ENCODE results near the gene VSTM4.

VSTM4 gene

GRCh38 chr10:49115015-49115795 lies at the start of gene VSTM4:
VSTM4 (minus strand) TSS chr10:49115522; CDS start chr10:49115485, 37 bp downstream.
- DNase-seq, result peak; percentile 28 to 60

- peak in 1 of 2 donors; percentile 9 for DNase-seq
Observed at GRCh38 chr10:49164559-49165188, 49.4 kb upstream of the VSTM4 start.

DNA sequence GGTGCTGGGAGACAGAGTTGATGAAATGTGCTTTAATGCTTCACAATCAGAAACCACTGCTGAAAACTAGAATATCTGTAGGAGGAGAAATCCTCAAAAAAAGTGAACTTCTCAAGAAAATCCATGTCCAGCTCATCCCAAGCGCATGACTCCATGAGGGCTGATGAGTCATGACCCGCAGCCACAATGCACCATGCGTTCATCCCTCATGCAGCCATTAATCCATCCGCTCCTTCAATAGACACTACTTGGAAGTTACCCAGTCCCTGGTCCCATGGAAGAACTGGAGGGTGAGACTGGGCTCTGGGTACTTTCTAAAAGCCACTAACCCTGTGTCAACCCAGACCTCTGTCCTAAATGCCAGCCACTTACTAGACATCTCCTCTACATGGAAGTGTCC lies 48.4 kb upstream of the VSTM4 start:
- no peak for DNase-seq

- DNase-seq, result no peak
Observed at GRCh38 chr10:49162761-49163310, 47.5 kb upstream of the VSTM4 start.

GRCh38 chr10:49162063-49162462 lies 46.7 kb upstream of the VSTM4 start:
- no peak for DNase-seq

DNA sequence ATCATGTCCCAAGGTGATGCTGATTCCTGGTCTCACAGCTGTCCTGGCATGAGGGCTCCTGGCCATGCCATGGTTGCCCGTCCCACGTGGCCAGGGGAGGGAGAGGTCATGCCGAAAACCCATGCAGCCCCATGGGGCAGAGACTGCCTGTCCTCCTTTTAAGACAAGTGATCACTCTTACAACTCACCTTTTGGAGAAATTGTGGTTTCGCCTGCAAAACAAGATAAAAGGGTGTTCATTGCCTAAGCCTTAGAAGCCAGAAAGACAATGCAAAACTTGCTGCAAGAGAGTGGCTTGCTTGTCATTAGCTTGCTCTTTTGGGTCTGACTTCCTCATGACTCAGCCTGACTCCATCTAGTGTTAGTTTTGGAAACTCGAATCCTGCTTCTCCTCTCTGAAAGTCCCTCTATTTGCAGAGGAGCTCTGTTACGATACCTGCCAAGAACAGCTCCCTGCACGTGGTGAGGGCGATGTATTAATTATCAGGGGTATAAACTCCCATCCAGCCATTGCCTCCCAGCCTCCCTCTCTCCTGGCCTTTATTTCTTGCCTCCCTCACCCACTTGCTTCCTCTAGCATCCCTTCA lies 46.2 kb upstream of the VSTM4 start:
- peak in 1 of 2 donors; percentile 5 for DNase-seq

GRCh38 chr10:49160814-49161213 lies 45.5 kb upstream of the VSTM4 start:
- no peak for DNase-seq

- no peak for DNase-seq
Observed at GRCh38 chr10:49160110-49160509, 44.8 kb upstream of the VSTM4 start.

- DNase-seq, result no peak
Observed at GRCh38 chr10:49158915-49159314, 43.6 kb upstream of the VSTM4 start.

- no peak for DNase-seq
Observed at GRCh38 chr10:49158404-49158803, 43.1 kb upstream of the VSTM4 start.

DNA sequence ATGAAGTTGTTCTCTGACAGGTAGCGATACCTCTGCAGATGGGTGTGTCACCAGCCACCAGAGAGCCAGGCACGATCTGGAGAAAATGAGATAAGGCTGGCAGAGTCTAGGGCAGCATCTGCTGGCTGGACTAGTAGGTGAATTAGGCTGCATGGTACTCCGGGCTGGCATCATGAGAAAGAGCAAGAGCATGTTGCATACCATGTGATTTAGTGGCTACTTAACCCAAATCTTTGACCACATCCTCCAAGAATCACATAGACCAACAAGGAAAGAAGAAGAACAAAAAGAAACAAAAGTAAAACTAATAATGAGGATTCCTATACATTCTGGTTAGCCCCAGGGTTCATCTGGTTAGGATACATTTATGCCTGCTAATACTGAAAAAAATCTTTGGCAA lies 41.9 kb upstream of the VSTM4 start:
- no peak for DNase-seq

DNA sequence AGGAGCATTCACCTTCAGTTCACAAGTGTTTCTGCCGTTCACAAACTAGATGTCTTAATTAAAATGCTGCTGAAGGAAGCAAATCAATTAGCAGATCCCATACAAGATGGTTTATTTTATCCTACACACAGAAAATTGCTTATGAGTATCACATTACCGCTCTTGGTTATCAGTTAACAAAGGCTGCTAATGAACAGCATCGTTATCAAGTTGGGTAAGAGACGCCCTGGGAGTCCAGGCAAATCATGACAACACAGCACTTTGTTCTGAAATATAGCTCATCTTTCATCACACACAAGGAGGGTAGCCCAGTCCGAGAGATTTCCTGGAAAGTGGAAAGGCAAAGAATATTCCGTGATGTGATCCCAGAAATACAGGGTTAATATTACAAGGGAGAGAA lies 39.3 kb upstream of the VSTM4 start:
- DNase-seq, result no peak

DNA sequence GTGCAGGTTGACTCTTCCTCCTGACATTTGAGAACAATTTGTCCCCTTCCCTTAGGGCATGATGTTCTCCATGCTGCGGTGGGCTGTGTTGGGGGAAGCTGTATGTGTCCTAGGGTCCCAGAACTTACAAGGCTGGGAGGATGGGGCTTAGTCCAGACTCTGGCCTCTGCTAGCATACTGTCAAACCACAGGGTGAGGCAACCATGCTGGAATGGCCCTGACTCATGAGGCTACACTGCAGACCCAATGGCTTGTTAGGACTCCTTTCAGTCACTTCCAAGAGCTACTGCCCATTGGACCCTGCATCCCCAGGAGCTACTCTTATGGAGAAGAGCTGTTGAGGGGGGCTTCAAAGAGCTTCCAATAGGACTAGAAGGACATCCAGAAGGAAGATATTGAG lies 38.6 kb upstream of the VSTM4 start:
- DNase-seq, result no peak

DNA sequence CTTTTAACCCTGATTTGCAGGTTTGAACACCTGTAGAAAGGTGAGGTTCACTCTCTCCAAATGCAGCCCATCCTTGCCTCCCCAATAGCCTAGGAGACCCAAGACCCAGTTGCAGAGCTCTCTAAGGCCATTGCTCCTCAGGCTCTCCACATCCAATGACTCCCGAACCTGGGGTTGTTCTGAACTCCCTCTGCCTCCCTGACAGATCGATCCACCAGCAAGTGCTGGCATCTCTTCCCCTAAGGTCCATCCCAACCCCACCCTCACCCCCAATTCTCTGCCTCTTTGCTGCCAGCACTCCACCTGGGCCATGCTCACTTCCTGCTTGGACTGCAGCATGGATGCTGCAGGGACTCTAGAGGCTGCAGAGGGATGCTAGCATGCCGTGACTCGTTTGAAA lies 37.8 kb upstream of the VSTM4 start:
- no peak for DNase-seq

DNA sequence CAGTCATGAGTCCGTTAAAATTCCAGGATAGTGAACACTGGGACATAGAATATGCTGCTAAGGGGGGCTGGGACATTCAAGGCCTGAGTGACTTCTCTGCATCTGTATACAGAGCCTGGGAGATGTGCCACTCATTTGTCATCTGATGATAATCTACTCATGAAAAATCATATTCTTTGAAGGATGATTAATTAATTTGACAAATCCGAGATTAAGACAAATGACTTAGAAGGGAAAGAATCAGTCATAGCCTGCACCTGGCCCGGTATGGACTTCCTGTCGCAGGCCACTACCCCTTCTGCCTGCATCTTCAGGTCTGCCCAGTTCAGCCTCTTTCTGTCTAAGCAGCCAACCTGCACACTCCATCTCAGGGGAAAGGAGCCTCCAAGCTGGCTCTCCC lies 37.3 kb upstream of the VSTM4 start:
- no peak for DNase-seq

DNA sequence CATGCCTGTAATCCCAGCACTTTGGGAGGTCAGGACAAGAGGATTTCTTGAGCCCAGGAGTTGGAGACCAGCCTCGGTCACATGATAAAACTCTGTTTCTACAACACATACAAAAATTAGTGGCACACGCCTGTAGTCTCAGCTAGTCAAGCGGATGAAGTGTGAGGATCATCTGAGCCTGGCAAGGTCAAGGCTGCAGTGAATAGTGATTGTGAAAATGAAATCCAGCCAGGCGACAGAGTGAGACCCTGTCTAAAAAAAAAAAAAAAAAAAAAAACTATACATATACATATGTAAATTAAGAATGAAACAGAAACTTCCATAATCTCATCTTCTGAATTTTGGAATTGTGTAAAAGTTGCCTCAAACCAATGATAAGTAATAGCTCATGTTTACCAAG lies 36.7 kb upstream of the VSTM4 start:
- no peak for DNase-seq

- no peak for DNase-seq
Observed at GRCh38 chr10:49151481-49151880, 36.2 kb upstream of the VSTM4 start.

GRCh38 chr10:49151025-49151445 lies 35.7 kb upstream of the VSTM4 start:
- DNase-seq, result no peak

DNA sequence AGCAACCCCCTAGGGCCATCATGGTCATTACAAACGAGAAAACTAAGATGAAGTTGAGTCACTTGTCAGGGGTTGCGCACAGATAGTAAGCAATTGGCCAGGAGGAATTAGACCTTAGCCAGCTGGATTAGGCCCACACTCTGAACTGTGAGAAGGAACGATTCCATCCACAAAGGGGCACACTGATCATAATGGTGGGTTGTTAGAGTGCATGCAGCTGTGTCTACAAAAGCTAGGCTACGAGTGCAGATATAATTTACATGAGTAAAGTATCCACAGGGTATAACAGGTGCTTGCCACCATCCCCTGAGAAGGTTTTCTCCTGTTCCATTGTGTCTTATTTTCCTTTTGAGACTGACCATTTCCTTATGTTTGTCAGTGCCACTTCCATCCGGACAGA lies 35.1 kb upstream of the VSTM4 start:
- DNase-seq, result no peak

- no peak for DNase-seq
Observed at GRCh38 chr10:49149881-49150280, 34.6 kb upstream of the VSTM4 start.

DNA sequence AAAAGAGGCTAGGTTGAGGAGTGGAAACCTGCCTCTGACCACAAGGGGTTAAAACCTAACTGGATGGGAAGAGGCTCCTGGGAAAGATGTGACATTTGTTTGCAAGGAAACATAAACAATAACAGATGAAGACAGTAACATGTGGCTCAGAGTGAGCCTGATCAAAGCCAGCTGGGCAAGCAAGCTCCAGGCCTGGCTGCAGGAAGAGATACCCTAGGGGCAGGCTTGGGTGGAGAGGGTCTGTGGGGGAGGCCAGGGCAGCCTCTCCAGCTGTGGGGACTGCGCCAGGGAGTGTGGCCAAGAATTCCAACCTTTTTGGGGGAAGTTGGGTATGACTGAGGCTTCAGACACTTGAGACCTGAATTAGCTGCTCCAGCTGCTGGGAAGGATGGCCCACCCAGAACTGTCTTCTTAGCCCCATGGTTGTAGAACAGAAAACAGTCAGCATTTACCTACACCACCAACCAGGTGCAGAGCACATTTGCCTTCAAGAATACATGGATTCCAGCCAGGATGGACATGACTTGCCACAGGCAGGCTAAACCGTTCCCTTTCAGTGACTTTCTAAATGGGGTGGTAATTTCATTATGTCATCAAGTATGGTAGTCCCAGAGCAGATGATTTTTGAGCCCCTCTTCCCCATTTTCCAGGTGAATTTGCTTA lies 28.9 kb upstream of the VSTM4 start:
- DNase-seq, result no peak

DNA sequence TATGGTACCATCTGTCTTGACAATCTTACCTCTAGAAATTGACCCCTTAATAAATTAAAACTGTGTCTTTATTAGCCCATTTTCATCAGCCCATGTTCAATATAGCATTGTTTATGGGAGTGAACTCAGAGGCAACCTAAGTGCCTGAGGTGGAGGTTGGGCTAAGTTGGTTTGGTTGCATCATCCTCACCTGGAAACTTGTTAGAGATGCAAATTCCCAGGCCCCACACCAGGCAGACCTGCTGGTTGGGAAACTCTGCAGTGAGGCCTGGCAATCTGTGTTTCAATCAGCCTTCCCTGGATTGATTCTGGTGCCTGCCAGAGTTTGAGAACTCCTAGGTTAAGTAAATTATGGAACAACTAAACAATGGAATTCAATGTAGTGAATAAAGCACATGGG lies 27.9 kb upstream of the VSTM4 start:
- no peak for DNase-seq

All from hippocampal formation (tissue), 2 donors.